CD8-positive, alpha-beta memory T cell (primary cell): ENCODE results near the gene ACAD11. TPM values are rescaled to one million over a fixed set of nuclear protein-coding genes. Genes with fewer than 3 reads are reported as not detected.
A peak's percentile ranks its signal among the peaks of the same experiment; 100 is the strongest.
"Not testable (repeated sequence)": the region's sequence is repeated elsewhere in the genome, so short reads cannot be mapped to it uniquely, and the experiment has no call there.

Experiments
- CTCF ChIA-PET: fragments of 350-600 bp; sonication (Branson Sonifier 250); formaldehyde crosslinking; loops from one replicate; lab custom pipeline; 2021; ENCODE audit warnings: antibody characterized with exemption; lab: Charles Lee
- POLR2A ChIA-PET: fragments of 350-600 bp; sonication (Branson Sonifier 250); formaldehyde crosslinking; loops from one replicate; lab custom pipeline; 2021; ENCODE audit warnings: antibody characterized with exemption; lab: Charles Lee
- DNase-seq, 5 donors: peaks; one replicate each; pipeline versions ENCODE4 v3.0.0 to v3.0.0-alpha.2; 2020 to 2022; ENCODE audit warnings: mixed read lengths in 1 of 5
- H3K27ac ChIP-seq: one replicate; pipeline ENCODE4 v1.7.0; 2013; ENCODE audit warnings: low read depth, mild to moderate bottlenecking, low read length, moderate library complexity
- H3K27me3 ChIP-seq: 2 replicates; pipeline ENCODE4 v1.7.0; 2013; ENCODE audit warnings: low read length, mild to moderate bottlenecking; ENCODE audit not compliant: insufficient read depth, poor library complexity, severe bottlenecking
- H3K36me3 ChIP-seq: 2 replicates; pipeline ENCODE4 v1.7.0; 2013; ENCODE audit warnings: mild to moderate bottlenecking, low read length, moderate library complexity; ENCODE audit not compliant: insufficient read depth
- H3K4me1 ChIP-seq: 2 replicates; pipeline ENCODE4 v1.7.0; 2013; ENCODE audit warnings: mild to moderate bottlenecking, low read length, moderate library complexity; ENCODE audit not compliant: insufficient read depth
- H3K4me3 ChIP-seq: 2 replicates; pipeline ENCODE4 v1.7.0; 2013; ENCODE audit warnings: mild to moderate bottlenecking, low read length
- H3K9me3 ChIP-seq: 2 replicates; pipeline ENCODE4 v1.7.0; 2013; ENCODE audit warnings: mild to moderate bottlenecking, low read length
- H3K27ac Mint-ChIP-seq, 8 donors: one replicate each; pipeline ENCODE4 v1.8.0; 2020 to 2021; ENCODE audit warnings: mixed read lengths in 8 of 8, mild to moderate bottlenecking in 6 of 8, inconsistent platforms in 3 of 8, moderate library complexity in 3 of 8
- H3K27me3 Mint-ChIP-seq, 2 donors: one replicate each; pipeline ENCODE4 v1.8.0; 2020 to 2021; ENCODE audit warnings: mixed read lengths in 2 of 2, mild to moderate bottlenecking in 1 of 2, moderate library complexity in 1 of 2
- H3K36me3 Mint-ChIP-seq, 3 donors: one replicate each; pipeline ENCODE4 v1.8.0; 2020 to 2021; ENCODE audit warnings: mixed read lengths in 3 of 3, inconsistent platforms in 1 of 3, mild to moderate bottlenecking in 1 of 3
- H3K4me1 Mint-ChIP-seq, 3 donors: one replicate each; pipeline ENCODE4 v1.8.0; 2020 to 2021; ENCODE audit warnings: mixed read lengths in 3 of 3, inconsistent platforms in 1 of 3, mild to moderate bottlenecking in 1 of 3
- H3K4me3 Mint-ChIP-seq, 7 donors: one replicate each; pipeline ENCODE4 v1.8.0; 2020 to 2021; ENCODE audit warnings: mixed read lengths in 7 of 7, mild to moderate bottlenecking in 6 of 7, moderate library complexity in 4 of 7, inconsistent platforms in 2 of 7
- H3K9me3 Mint-ChIP-seq, 5 donors: one replicate each; pipeline ENCODE4 v1.8.0; 2020 to 2022; ENCODE audit warnings: mixed read lengths in 5 of 5, mild to moderate bottlenecking in 3 of 5, moderate library complexity in 2 of 5, inconsistent platforms in 1 of 5
- polyA plus RNA-seq: library from polyadenylated mRNA; unstranded; fragments of 300-500 nt; fragmentation: Illumina TruSeq; gene quantifications from one replicate; pipeline ENCODE4 v1.2.3, GENCODE V29; 2021
- total RNA-seq, 2 experiments: library from RNA; stranded (reverse); gene quantifications; one replicate each; pipeline ENCODE4 v1.2.3, GENCODE V29; 2021

Gene ACAD11
- total and polyA plus RNA-seq, 3 experiments from 2014 or later: 3.6 to 11.5 (median 9.5) TPM

- Mint-ChIP-seq H3K4me1 (peaks cover 2 to 3% (median 3%) of the 10 kb centered on the region in 3 donors), H3K9me3 (no peaks in the 10 kb centered on the region), H3K36me3 (peaks cover under 1 to 45% (median 20%) of the 10 kb centered on the region in 3 donors), H3K27me3 (no peaks in the 10 kb centered on the region), H3K27ac (no peak overlapping the region), H3K4me3 (no peak overlapping the region)
- no peak overlapping the region for H3K27ac ChIP-seq
- no peak overlapping the region for H3K4me3 ChIP-seq
- DNase-seq: no peak
- no peaks in the 10 kb centered on the region for H3K27me3 ChIP-seq
- CTCF ChIA-PET: interaction anchor here (0.7 kb wide), 1 partner anchor 19 kb away, joined by 4 read pairs; no protein-coding TSS in a partner anchor
- H3K9me3 ChIP-seq: no peaks in the 10 kb centered on the region
- peaks cover 4% of the 10 kb centered on the region for H3K36me3 ChIP-seq
- H3K4me1 ChIP-seq: no peaks in the 10 kb centered on the region
- POLR2A ChIA-PET: no interaction called here
Measured at GRCh38 chr3:132622761-132623160, 36.8 kb downstream of the ACAD11 start.

GRCh38 chr3:132622148-132622547 lies 37.5 kb downstream of the ACAD11 start:
- no peaks in the 10 kb centered on the region for H3K27me3 ChIP-seq
- no peak overlapping the region for H3K4me3 ChIP-seq
- ChIA-PET POLR2A (no interaction called here), CTCF (no interaction called here)
- DNase-seq: no peak
- no peaks in the 10 kb centered on the region for H3K27me3 Mint-ChIP-seq
- no peaks in the 10 kb centered on the region for H3K4me1 ChIP-seq
- H3K27ac Mint-ChIP-seq: no peak overlapping the region
- no peak overlapping the region for H3K4me3 Mint-ChIP-seq
- H3K36me3 ChIP-seq: peaks cover 4% of the 10 kb centered on the region
- no peaks in the 10 kb centered on the region for H3K9me3 Mint-ChIP-seq
- peaks cover 6 to 45% (median 20%) of the 10 kb centered on the region in 3 donors for H3K36me3 Mint-ChIP-seq
- H3K9me3 ChIP-seq: no peaks in the 10 kb centered on the region
- peaks cover 3 to 4% (median 3%) of the 10 kb centered on the region in 3 donors for H3K4me1 Mint-ChIP-seq
- no peak overlapping the region for H3K27ac ChIP-seq

- POLR2A ChIA-PET: no interaction called here
- no peaks in the 10 kb centered on the region for H3K9me3 ChIP-seq
- no peak overlapping the region for H3K4me3 ChIP-seq
- no peaks in the 10 kb centered on the region for H3K27me3 ChIP-seq
- peaks cover 0 to 7% (median 2%) of the 10 kb centered on the region in 5 donors for H3K9me3 Mint-ChIP-seq
- H3K4me1 Mint-ChIP-seq: peaks cover 0 to 3% (median 2%) of the 10 kb centered on the region in 3 donors
- DNase-seq: no peak
- peaks cover 21 to 53% (median 26%) of the 10 kb centered on the region in 3 donors for H3K36me3 Mint-ChIP-seq
- no peak overlapping the region for H3K27ac Mint-ChIP-seq
- H3K4me3 Mint-ChIP-seq: no peak overlapping the region
- H3K27ac ChIP-seq: no peak overlapping the region
- no peaks in the 10 kb centered on the region for H3K4me1 ChIP-seq
- no peaks in the 10 kb centered on the region for H3K27me3 Mint-ChIP-seq
- H3K36me3 ChIP-seq: no peaks in the 10 kb centered on the region
- CTCF ChIA-PET: no interaction called here
Measured at GRCh38 chr3:132616780-132617179, 42.8 kb downstream of the ACAD11 start.

GRCh38 chr3:132615881-132616280 lies 43.7 kb downstream of the ACAD11 start:
- Mint-ChIP-seq H3K4me3 (no peak overlapping the region), H3K27me3 (no peaks in the 10 kb centered on the region), H3K9me3 (peaks cover 0 to 12% (median 2%) of the 10 kb centered on the region in 5 donors), H3K27ac (no peak overlapping the region), H3K4me1 (peaks cover 0 to 3% (median 2%) of the 10 kb centered on the region in 3 donors), H3K36me3 (peaks cover 21 to 52% (median 35%) of the 10 kb centered on the region in 3 donors)
- ChIA-PET POLR2A (no interaction called here), CTCF (no interaction called here)
- H3K4me1 ChIP-seq: no peaks in the 10 kb centered on the region
- H3K4me3 ChIP-seq: no peak overlapping the region
- H3K27ac ChIP-seq: no peak overlapping the region
- no peak for DNase-seq
- no peaks in the 10 kb centered on the region for H3K27me3 ChIP-seq
- no peaks in the 10 kb centered on the region for H3K9me3 ChIP-seq
- H3K36me3 ChIP-seq: no peaks in the 10 kb centered on the region

- H3K4me3 Mint-ChIP-seq, H3K27me3 Mint-ChIP-seq, DNase-seq, H3K36me3 ChIP-seq, POLR2A ChIA-PET, H3K27ac Mint-ChIP-seq, H3K4me1 Mint-ChIP-seq, H3K27me3 ChIP-seq, H3K9me3 ChIP-seq, CTCF ChIA-PET, H3K27ac ChIP-seq, H3K4me1 ChIP-seq, H3K4me3 ChIP-seq: not testable (repeated sequence)
- peaks cover 0 to 12% (median 2%) of the 10 kb centered on the region in 5 donors for H3K9me3 Mint-ChIP-seq
- H3K36me3 Mint-ChIP-seq: peaks cover 16 to 49% (median 41%) of the 10 kb centered on the region in 3 donors
Measured at GRCh38 chr3:132615301-132615700, 44.3 kb downstream of the ACAD11 start.

- DNase-seq, H3K27ac ChIP-seq, H3K27me3 Mint-ChIP-seq, H3K4me1 Mint-ChIP-seq, H3K36me3 ChIP-seq, H3K4me3 ChIP-seq, H3K4me1 ChIP-seq, H3K27ac Mint-ChIP-seq, POLR2A ChIA-PET, H3K27me3 ChIP-seq, H3K4me3 Mint-ChIP-seq, H3K9me3 ChIP-seq: not testable (repeated sequence)
- Mint-ChIP-seq H3K36me3 (peaks cover 43 to 77% (median 50%) of the 10 kb centered on the region in 3 donors), H3K9me3 (peaks cover 0 to 14% (median 3%) of the 10 kb centered on the region in 5 donors)
- CTCF ChIA-PET: interaction anchor here (0.9 kb wide), 1 partner anchor 15 kb away, joined by 3 read pairs; no protein-coding TSS in a partner anchor
Measured at GRCh38 chr3:132606620-132607019, 53.0 kb downstream of the ACAD11 start.

- H3K27ac ChIP-seq: no peak overlapping the region
- no peaks in the 10 kb centered on the region for H3K27me3 Mint-ChIP-seq
- H3K9me3 ChIP-seq: no peaks in the 10 kb centered on the region
- H3K4me3 ChIP-seq: no peak overlapping the region
- no peaks in the 10 kb centered on the region for H3K4me1 ChIP-seq
- H3K4me1 Mint-ChIP-seq: peaks cover 0 to 1% (median 0%) of the 10 kb centered on the region in 3 donors
- peaks cover 40 to 74% (median 44%) of the 10 kb centered on the region in 3 donors for H3K36me3 Mint-ChIP-seq
- DNase-seq: no peak
- CTCF ChIA-PET: interaction anchor here (0.9 kb wide), 1 partner anchor 15 kb away, joined by 3 read pairs; no protein-coding TSS in a partner anchor
- H3K36me3 ChIP-seq: no peaks in the 10 kb centered on the region
- H3K27ac Mint-ChIP-seq: peak overlapping the region in 1 of 8 donors; percentile 30
- POLR2A ChIA-PET: no interaction called here
- H3K27me3 ChIP-seq: no peaks in the 10 kb centered on the region
- no peak overlapping the region for H3K4me3 Mint-ChIP-seq
- peaks cover 0 to 10% (median 3%) of the 10 kb centered on the region in 5 donors for H3K9me3 Mint-ChIP-seq
Measured at GRCh38 chr3:132606085-132606484, 53.5 kb downstream of the ACAD11 start.

- no peak for DNase-seq
- Mint-ChIP-seq H3K27me3 (no peaks in the 10 kb centered on the region), H3K36me3 (peaks cover 37 to 71% (median 40%) of the 10 kb centered on the region in 3 donors), H3K4me1 (peaks cover 0 to 1% (median 0%) of the 10 kb centered on the region in 3 donors), H3K27ac (no peak overlapping the region), H3K4me3 (no peak overlapping the region), H3K9me3 (peaks cover 0 to 8% (median 3%) of the 10 kb centered on the region in 5 donors)
- no peak overlapping the region for H3K27ac ChIP-seq
- no peaks in the 10 kb centered on the region for H3K4me1 ChIP-seq
- H3K9me3 ChIP-seq: no peaks in the 10 kb centered on the region
- H3K4me3 ChIP-seq: no peak overlapping the region
- no peaks in the 10 kb centered on the region for H3K36me3 ChIP-seq
- no peaks in the 10 kb centered on the region for H3K27me3 ChIP-seq
- ChIA-PET CTCF (no interaction called here), POLR2A (no interaction called here)
Measured at GRCh38 chr3:132605374-132605792, 54.2 kb downstream of the ACAD11 start.
